MM.1S (cell line): ENCODE data around the gene SERPINA6.

Experiments
- DNase-seq: peaks from one replicate; pipeline ENCODE4 v3.0.0-alpha.2; 2015
- H2AFZ ChIP-seq: fragments of 300-600 bp; sonication (generic); 2 replicates; pipeline ENCODE4 v1.6.0; 2016; ENCODE audit warnings: antibody characterized with exemption, low read length
- H3F3A ChIP-seq: fragments of 300-600 bp; sonication (generic); 2 replicates; pipeline ENCODE4 v1.6.1; 2016; ENCODE audit warnings: mild to moderate bottlenecking, antibody characterized with exemption, low read length, moderate library complexity, mixed read lengths; ENCODE audit not compliant: insufficient read depth
- H3K27ac ChIP-seq: fragments of 300-600 bp; sonication (generic); 2 replicates; pipeline ENCODE4 v1.5.1; 2016; ENCODE audit warnings: mild to moderate bottlenecking, low read length
- H3K27me3 ChIP-seq: fragments of 300-600 bp; sonication (generic); replicated peaks from 2 replicates; pipeline ENCODE4 v1.6.0; 2016; ENCODE audit warnings: low read length; ENCODE audit not compliant: insufficient read depth
- H3K36me3 ChIP-seq: fragments of 300-600 bp; sonication (generic); replicated peaks from 2 replicates; pipeline ENCODE4 v1.6.1; 2016; ENCODE audit warnings: mild to moderate bottlenecking, low read length, mixed read lengths; ENCODE audit not compliant: insufficient read depth
- H3K4me1 ChIP-seq: fragments of 300-600 bp; sonication (generic); 2 replicates; pipeline ENCODE4 v1.6.1; 2016; ENCODE audit warnings: low read length, mixed read lengths
- H3K4me2 ChIP-seq: fragments of 300-600 bp; sonication (generic); 2 replicates; pipeline ENCODE4 v1.6.0; 2016; ENCODE audit warnings: low read depth, low read length
- H3K4me3 ChIP-seq: fragments of 300-600 bp; sonication (generic); 2 replicates; pipeline ENCODE4 v1.5.1; 2016; ENCODE audit warnings: low read length, mixed read lengths
- H3K79me2 ChIP-seq: fragments of 300-600 bp; sonication (generic); 2 replicates; pipeline ENCODE4 v1.6.1; 2016; ENCODE audit warnings: mixed run types, low read length, mixed read lengths
- H3K9ac ChIP-seq: fragments of 300-600 bp; sonication (generic); 2 replicates; pipeline ENCODE4 v1.6.1; 2016; ENCODE audit warnings: low read length, mixed read lengths
- H3K9me2 ChIP-seq: fragments of 300-600 bp; sonication (generic); replicated peaks from 2 replicates; pipeline ENCODE4 v1.6.1; 2016; ENCODE audit warnings: mild to moderate bottlenecking, low read length, mixed read lengths; ENCODE audit not compliant: insufficient read depth
- H3K9me3 ChIP-seq: fragments of 300-600 bp; sonication (generic); replicated peaks from 2 replicates; pipeline ENCODE4 v1.6.1; 2016; ENCODE audit warnings: mild to moderate bottlenecking, low read length, mixed read lengths; ENCODE audit not compliant: insufficient read depth
- H4K20me1 ChIP-seq: fragments of 300-600 bp; sonication (generic); 2 replicates; pipeline ENCODE4 v1.6.1; 2016; ENCODE audit warnings: mild to moderate bottlenecking, low read length, moderate library complexity, mixed read lengths; ENCODE audit not compliant: insufficient read depth
- CTCF ChIP-seq: fragments of 300-600 bp; sonication (generic); IDR thresholded peaks from 2 replicates; pipeline ENCODE4 v1.5.1; 2016; ENCODE audit warnings: antibody characterized with exemption, low read length, mixed read lengths
- EZH2 ChIP-seq: fragments of 300-600 bp; sonication (generic); optimal IDR thresholded peaks from 2 replicates; pipeline ENCODE3; 2017; ENCODE audit warnings: low read depth, mild to moderate bottlenecking, antibody characterized with exemption, low read length, mixed read lengths
- EZH2phosphoT487 ChIP-seq: fragments of 300-600 bp; sonication (generic); IDR thresholded peaks from 2 replicates; pipeline ENCODE4 v1.6.1; 2018; ENCODE audit warnings: antibody characterized with exemption, low read length

Gene SERPINA6

GRCh38 chr14:94368956-94369355 lies 45.8 kb upstream of the SERPINA6 start:
- no peak overlapping the region for H3K4me3 ChIP-seq
- no peak overlapping the region for H2AFZ ChIP-seq
- H3K4me2 ChIP-seq, result no peak overlapping the region

GRCh38 chr14:94368243-94368590 lies 45.1 kb upstream of the SERPINA6 start:
- no peaks in the 10 kb centered on the region for H3K9me2 ChIP-seq
- H3K4me2 ChIP-seq, result no peak overlapping the region
- H3K4me1 ChIP-seq, result no peaks in the 10 kb centered on the region
- H3F3A ChIP-seq, result no peaks in the 10 kb centered on the region
- H3K36me3 ChIP-seq, result no peaks in the 10 kb centered on the region
- no peak overlapping the region for H3K9ac ChIP-seq
- H2AFZ ChIP-seq, result no peak overlapping the region
- H3K27me3 ChIP-seq, result no peaks in the 10 kb centered on the region
- H3K4me3 ChIP-seq, result no peak overlapping the region
- TF ChIP-seq EZH2phosphoT487 (no peak), EZH2 (no peak), CTCF (no peak)
- no peak overlapping the region for H3K27ac ChIP-seq
- no peaks in the 10 kb centered on the region for H3K79me2 ChIP-seq
- DNase-seq, result no peak
- H4K20me1 ChIP-seq, result no peaks in the 10 kb centered on the region
- no peaks in the 10 kb centered on the region for H3K9me3 ChIP-seq

More at GRCh38 chr14:94368956-94369355, 45.8 kb upstream of the SERPINA6 start:
- no peaks in the 10 kb centered on the region for H3K9me3 ChIP-seq
- no peaks in the 10 kb centered on the region for H4K20me1 ChIP-seq
- H3K36me3 ChIP-seq, result no peaks in the 10 kb centered on the region
- no peaks in the 10 kb centered on the region for H3K79me2 ChIP-seq
- no peaks in the 10 kb centered on the region for H3K4me1 ChIP-seq
- no peaks in the 10 kb centered on the region for H3K27me3 ChIP-seq
- H3K9ac ChIP-seq, result no peak overlapping the region
- no peak for DNase-seq
- H3K27ac ChIP-seq, result no peak overlapping the region
- no peaks in the 10 kb centered on the region for H3K9me2 ChIP-seq
- H3F3A ChIP-seq, result no peaks in the 10 kb centered on the region
- TF ChIP-seq EZH2 (no peak), CTCF (no peak), EZH2phosphoT487 (no peak)

- H3K9me3 ChIP-seq, result no peaks in the 10 kb centered on the region
- no peaks in the 10 kb centered on the region for H3F3A ChIP-seq
- TF ChIP-seq EZH2phosphoT487 (no peak), CTCF (no peak)
- no peaks in the 10 kb centered on the region for H3K4me1 ChIP-seq
- no peak overlapping the region for H3K4me3 ChIP-seq
- no peaks in the 10 kb centered on the region for H4K20me1 ChIP-seq
- no peak overlapping the region for H3K4me2 ChIP-seq
- no peaks in the 10 kb centered on the region for H3K9me2 ChIP-seq
- H3K79me2 ChIP-seq, result no peaks in the 10 kb centered on the region
- H2AFZ ChIP-seq, result no peak overlapping the region
- no peak overlapping the region for H3K9ac ChIP-seq
- H3K27me3 ChIP-seq, result no peaks in the 10 kb centered on the region
- DNase-seq, result no peak
- no peaks in the 10 kb centered on the region for H3K36me3 ChIP-seq
- H3K27ac ChIP-seq, result no peak overlapping the region
These were observed 44.5 kb upstream of the SERPINA6 start for GRCh38 chr14:94367347-94368242.
